Thymus (tissue), 11 donors: Measurements from ENCODE around the gene ZBTB25. TPM values are rescaled to one million over a fixed set of nuclear protein-coding genes. Genes with fewer than 3 reads are reported as not detected.

Source experiments
- DNase-seq, 9 donors: peaks; one replicate each; pipeline ENCODE4 v3.0.0-alpha.2; 2013; ENCODE audit warnings: low spot score in 9 of 9, low read depth in 6 of 9, missing footprints in 1 of 9
- H3K27ac ChIP-seq, 2 donors: one replicate each; pipeline ENCODE4 v1.5.1; 2013; ENCODE audit warnings: control low read depth in 1 of 2, low read depth in 1 of 2, low read length in 1 of 2, mild to moderate bottlenecking in 1 of 2, moderate library complexity in 1 of 2
- H3K27me3 ChIP-seq, 2 donors: one replicate each; pipeline ENCODE4 v1.5.1; 2013; ENCODE audit warnings: low read length in 1 of 2; ENCODE audit not compliant: control insufficient read depth in 2 of 2, insufficient read depth in 1 of 2
- H3K36me3 ChIP-seq, 2 donors: one replicate each; pipeline ENCODE4 v1.5.1; 2013; ENCODE audit warnings: low read length in 1 of 2, mild to moderate bottlenecking in 1 of 2, moderate library complexity in 1 of 2; ENCODE audit not compliant: control insufficient read depth in 2 of 2, insufficient read depth in 2 of 2
- H3K4me1 ChIP-seq, 2 donors: one replicate each; pipeline ENCODE4 v1.5.1; 2013; ENCODE audit warnings: low read length in 2 of 2; ENCODE audit not compliant: control insufficient read depth in 2 of 2, insufficient read depth in 2 of 2
- H3K4me3 ChIP-seq, 2 donors: one replicate each; pipeline ENCODE4 v1.5.1; 2013; ENCODE audit warnings: low read length in 2 of 2, control low read depth in 1 of 2, mild to moderate bottlenecking in 1 of 2
- H3K9me3 ChIP-seq, 2 donors: one replicate each; pipeline ENCODE4 v1.5.1; 2013; ENCODE audit warnings: low read length in 1 of 2, mild to moderate bottlenecking in 1 of 2; ENCODE audit not compliant: control insufficient read depth in 2 of 2, insufficient read depth in 1 of 2
- WGBS: extraction: QIAGEN DNeasy Blood & Tissue Kit; methylation state at CpG from one replicate; pipeline ENCODE4 v1.1.7; 2013; 5-methylcytosine and 5-hydroxymethylcytosine counted together
- polyA plus RNA-seq: library from polyadenylated mRNA; stranded (reverse); fragments of 200-250 nt; gene quantifications from one replicate; pipeline ENCODE4 v1.2.3, GENCODE V29; 2013
- total RNA-seq: library from RNA; stranded (reverse); fragments of 120-200 nt; gene quantifications from one replicate; pipeline ENCODE4 v1.2.4, GENCODE V29; 2013
- donor health status: healthy.

The ZBTB25 gene
- total and polyA plus RNA-seq, 2 donors = 10.6 to 15.0 TPM

DNA sequence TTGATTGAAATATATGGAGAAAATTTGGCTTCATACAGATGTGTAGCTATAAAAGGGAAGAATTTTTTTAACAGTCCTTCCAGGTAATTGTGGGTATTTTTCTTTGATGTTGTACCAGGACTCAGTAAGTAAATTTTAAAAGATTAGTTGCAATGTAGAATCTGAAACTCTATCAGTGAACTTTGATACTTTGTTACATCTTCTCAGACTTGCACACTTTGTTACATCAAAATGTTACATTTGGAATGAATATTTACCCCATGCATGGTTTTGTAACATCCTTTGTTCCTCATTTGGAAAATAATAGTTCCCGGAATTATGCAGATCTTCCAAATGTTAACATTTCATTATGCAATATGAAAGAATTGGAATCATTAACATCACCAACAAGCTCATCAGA lies 101.7 kb downstream of the ZBTB25 start:
- no peak overlapping the region for H3K4me3 ChIP-seq
- no peak for DNase-seq
- no peak overlapping the region for H3K27ac ChIP-seq
- H3K36me3 ChIP-seq = peaks cover 0 to 20% of the 10 kb centered on the region in 2 donors
- no peaks in the 10 kb centered on the region for H3K4me1 ChIP-seq
- 94% methylated on average over 1 of the region's 1 CpG for WGBS
- no peaks in the 10 kb centered on the region for H3K27me3 ChIP-seq
- no peaks in the 10 kb centered on the region for H3K9me3 ChIP-seq

DNA sequence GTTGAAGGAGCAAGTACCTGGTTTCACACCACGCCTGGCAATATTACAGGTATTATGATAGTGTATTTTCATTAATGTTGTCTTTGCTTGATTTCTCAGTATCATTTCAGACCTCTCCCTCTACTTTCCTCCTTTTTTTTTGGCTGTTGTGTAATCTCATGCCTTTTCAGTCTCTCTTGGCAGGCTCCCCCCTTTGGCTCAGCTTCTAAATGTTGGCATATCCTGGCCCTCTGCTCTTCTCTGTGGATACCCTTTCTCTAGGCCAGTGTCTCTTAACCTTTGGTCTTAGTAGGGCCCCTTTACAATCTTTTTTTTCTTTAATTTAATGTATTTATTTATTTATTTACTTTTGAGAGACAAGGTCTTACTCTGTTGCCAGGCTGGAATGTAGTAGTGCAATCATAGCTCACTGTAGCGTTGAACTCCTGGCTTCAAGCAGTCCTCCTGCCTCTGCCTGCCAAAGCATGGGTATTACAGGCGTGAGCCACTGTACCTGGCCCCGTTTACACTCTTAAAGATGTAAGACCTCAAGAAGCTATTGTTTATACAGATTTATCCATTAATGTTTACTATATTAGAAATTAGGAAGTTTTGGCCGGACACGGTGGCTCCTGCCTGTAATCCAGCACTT lies 102.7 kb downstream of the ZBTB25 start:
- no peak for DNase-seq

More for the DNA sequence above, 102.7 kb downstream of the ZBTB25 start:
- Histone ChIP-seq H3K4me1 (no peaks in the 10 kb centered on the region), H3K9me3 (no peaks in the 10 kb centered on the region), H3K27me3 (no peaks in the 10 kb centered on the region), H3K36me3 (peaks cover 0 to 16% of the 10 kb centered on the region in 2 donors), H3K4me3 (no peak overlapping the region), H3K27ac (peak overlapping the region in 1 of 2 donors; percentile 13)
- WGBS = 94% methylated on average over 6 of the region's 6 CpGs

Other genes with a start within 250 kb of the ZBTB25 start
- gene ESR2, start 209.5 kb downstream of the ZBTB25 start, total RNA-seq = 0.52 TPM
- gene ESR2, start 209.5 kb downstream of the ZBTB25 start, polyA plus RNA-seq = 2.3 TPM
- gene MTHFD1, start 115.5 kb downstream of the ZBTB25 start, total RNA-seq = 38.3 TPM
- 18.8 TPM for gene MTHFD1, start 115.5 kb downstream of the ZBTB25 start, polyA plus RNA-seq
- 2.2 TPM for gene AKAP5, start 38.3 kb downstream of the ZBTB25 start, total RNA-seq
- 0.71 TPM for gene AKAP5, start 38.3 kb downstream of the ZBTB25 start, polyA plus RNA-seq
- gene ZBTB1, start 932 bp upstream of the ZBTB25 start, total RNA-seq = 53.0 TPM
- 42.0 TPM for gene ZBTB1, start 932 bp upstream of the ZBTB25 start, polyA plus RNA-seq
- 3.0 TPM for gene HSPA2, start 36.9 kb upstream of the ZBTB25 start, total RNA-seq
- 7.7 TPM for gene HSPA2, start 36.9 kb upstream of the ZBTB25 start, polyA plus RNA-seq
- gene PPP1R36, start 46.1 kb upstream of the ZBTB25 start, total RNA-seq = 0.61 TPM
- 0.80 TPM for gene PPP1R36, start 46.1 kb upstream of the ZBTB25 start, polyA plus RNA-seq
- 7.7 TPM for gene PLEKHG3, start 200.6 kb upstream of the ZBTB25 start, total RNA-seq
- gene PLEKHG3, start 200.6 kb upstream of the ZBTB25 start, polyA plus RNA-seq = 8.5 TPM